ENCODE measurements around the gene PRKN. TPM values are rescaled to one million over a fixed set of nuclear protein-coding genes. Genes with fewer than 3 reads are reported as not detected.

PRKN gene
- total and polyA plus RNA-seq, 10 donors = 0.23 to 14.1 (median 7.0) TPM

DNA sequence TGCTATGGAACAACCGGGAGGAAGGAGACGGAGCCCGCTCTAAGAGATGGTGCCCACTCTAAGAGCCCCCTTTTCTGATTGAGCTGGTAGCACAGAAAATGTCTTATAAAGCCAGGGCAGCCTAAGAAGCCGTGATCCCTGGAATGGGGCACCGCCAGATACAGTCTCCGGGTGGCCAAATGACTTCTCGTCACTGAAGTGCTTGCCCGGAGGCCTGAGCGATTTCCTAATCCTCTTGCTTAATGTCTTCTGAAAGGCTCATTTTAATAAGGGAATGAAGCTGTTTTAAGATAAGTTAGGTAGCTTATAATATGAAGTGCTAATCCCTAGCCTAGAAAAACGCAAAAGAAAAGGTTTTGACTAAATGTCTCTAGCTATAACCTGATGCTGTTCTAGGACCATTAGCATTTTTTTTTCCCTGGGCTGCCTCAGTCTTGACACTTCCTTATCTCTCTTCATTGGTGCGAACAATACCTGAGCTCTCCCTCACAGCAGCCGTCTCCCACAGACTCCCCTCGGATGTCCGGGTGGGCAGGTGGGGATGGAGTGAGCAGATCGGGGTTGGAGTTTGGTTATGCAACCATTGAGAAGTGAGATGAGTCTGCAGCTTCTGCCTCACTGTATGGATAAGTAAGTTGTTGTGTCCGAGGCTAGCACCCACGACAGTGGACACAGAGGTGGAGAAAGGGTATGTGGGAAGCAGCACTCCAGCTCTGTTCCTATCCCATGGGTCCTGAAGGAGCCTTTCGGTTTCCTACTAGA lies 894.3 kb downstream of the PRKN start:
- DNase-seq = no peak

GRCh38 chr6:161832622-161833021 lies 894.9 kb downstream of the PRKN start:
- DNase-seq = no peak
- intact Hi-C loops (cut with DNase I; ENCODE audit: low total_unique reads) = no loop called here
- H3K36me3 ChIP-seq = no peaks in the 10 kb centered on the region
- no peaks in the 10 kb centered on the region for H3K4me1 ChIP-seq
- no peaks in the 10 kb centered on the region for H3K27me3 ChIP-seq (replicated peaks in 1 of 7)
- WGBS, 5 donors = 82 to 94% (median 89%) methylated on average over 8 to 12 of the region's 12 CpGs
- no peak overlapping the region for H3K4me3 ChIP-seq
- H3K27ac ChIP-seq = no peak overlapping the region
- TF ChIP-seq POLR2A (IDR thresholded peaks at IDR 0.05) (no peak), POLR2AphosphoS5 (IDR thresholded peaks at IDR 0.05) (no peak)
- TF ChIP-seq, protein P1, sequence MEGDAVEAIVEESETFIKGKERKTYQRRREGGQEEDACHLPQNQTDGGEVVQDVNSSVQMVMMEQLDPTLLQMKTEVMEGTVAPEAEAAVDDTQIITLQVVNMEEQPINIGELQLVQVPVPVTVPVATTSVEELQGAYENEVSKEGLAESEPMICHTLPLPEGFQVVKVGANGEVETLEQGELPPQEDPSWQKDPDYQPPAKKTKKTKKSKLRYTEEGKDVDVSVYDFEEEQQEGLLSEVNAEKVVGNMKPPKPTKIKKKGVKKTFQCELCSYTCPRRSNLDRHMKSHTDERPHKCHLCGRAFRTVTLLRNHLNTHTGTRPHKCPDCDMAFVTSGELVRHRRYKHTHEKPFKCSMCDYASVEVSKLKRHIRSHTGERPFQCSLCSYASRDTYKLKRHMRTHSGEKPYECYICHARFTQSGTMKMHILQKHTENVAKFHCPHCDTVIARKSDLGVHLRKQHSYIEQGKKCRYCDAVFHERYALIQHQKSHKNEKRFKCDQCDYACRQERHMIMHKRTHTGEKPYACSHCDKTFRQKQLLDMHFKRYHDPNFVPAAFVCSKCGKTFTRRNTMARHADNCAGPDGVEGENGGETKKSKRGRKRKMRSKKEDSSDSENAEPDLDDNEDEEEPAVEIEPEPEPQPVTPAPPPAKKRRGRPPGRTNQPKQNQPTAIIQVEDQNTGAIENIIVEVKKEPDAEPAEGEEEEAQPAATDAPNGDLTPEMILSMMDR (IDR thresholded peaks at IDR 0.05 in 8 of 11, conservative IDR thresholded peaks at IDR 0.05 in 3 of 11) = no peak
- H3K9me3 ChIP-seq = no peaks in the 10 kb centered on the region

More for the DNA sequence above, 894.3 kb downstream of the PRKN start:
- intact Hi-C loops (cut with DNase I; ENCODE audit: low total_unique reads) = no loop called here
- WGBS, 5 donors = 66 to 86% (median 80%) methylated on average over 18 of the region's 18 CpGs
- no peaks in the 10 kb centered on the region for H3K4me1 ChIP-seq
- H3K36me3 ChIP-seq = no peaks in the 10 kb centered on the region
- no peak overlapping the region for H3K27ac ChIP-seq
- H3K9me3 ChIP-seq = no peaks in the 10 kb centered on the region
- TF ChIP-seq, protein P1 (IDR thresholded peaks at IDR 0.05 in 8 of 11, conservative IDR thresholded peaks at IDR 0.05 in 3 of 11) = no peak
- TF ChIP-seq POLR2AphosphoS5 (IDR thresholded peaks at IDR 0.05) (no peak), POLR2A (IDR thresholded peaks at IDR 0.05) (no peak)
- H3K27me3 ChIP-seq (replicated peaks in 1 of 7) = no peaks in the 10 kb centered on the region
- no peak overlapping the region for H3K4me3 ChIP-seq

- 24 to 47% (median 31%) methylated on average over 6 of the region's 6 CpGs for WGBS, 5 donors
- Histone ChIP-seq H3K36me3 (no peaks in the 10 kb centered on the region), H3K27me3 (replicated peaks in 1 of 7) (no peaks in the 10 kb centered on the region), H3K27ac (no peak overlapping the region), H3K9me3 (no peaks in the 10 kb centered on the region), H3K4me3 (no peak overlapping the region), H3K4me1 (no peaks in the 10 kb centered on the region)
- no peak for DNase-seq
- TF ChIP-seq, protein P1 (IDR thresholded peaks at IDR 0.05 in 8 of 11, conservative IDR thresholded peaks at IDR 0.05 in 3 of 11) = no peak
- no peak for TF ChIP-seq POLR2AphosphoS5 (IDR thresholded peaks at IDR 0.05)
- TF ChIP-seq POLR2A (IDR thresholded peaks at IDR 0.05) = no peak
- intact Hi-C loops (cut with DNase I; ENCODE audit: low total_unique reads) = no loop called here
Observed at GRCh38 chr6:161830866-161831616, 896.5 kb downstream of the PRKN start.

- Histone ChIP-seq H3K4me3 (no peak overlapping the region), H3K36me3 (no peaks in the 10 kb centered on the region), H3K9me3 (no peaks in the 10 kb centered on the region), H3K27me3 (replicated peaks in 1 of 7) (no peaks in the 10 kb centered on the region), H3K4me1 (no peaks in the 10 kb centered on the region), H3K27ac (no peak overlapping the region)
- TF ChIP-seq POLR2A (IDR thresholded peaks at IDR 0.05) (no peak), POLR2AphosphoS5 (IDR thresholded peaks at IDR 0.05) (no peak)
- TF ChIP-seq, protein P1 (IDR thresholded peaks at IDR 0.05 in 8 of 11, conservative IDR thresholded peaks at IDR 0.05 in 3 of 11) = no peak
- DNase-seq = no peak
- intact Hi-C loops (cut with DNase I; ENCODE audit: low total_unique reads) = no loop called here
- 37 to 74% (median 38%) methylated on average over 7 to 9 of the region's 9 CpGs for WGBS, 5 donors
Observed at GRCh38 chr6:161829291-161829729, 898.3 kb downstream of the PRKN start.
